ENCODE results near the gene CLDND2.

DNA sequence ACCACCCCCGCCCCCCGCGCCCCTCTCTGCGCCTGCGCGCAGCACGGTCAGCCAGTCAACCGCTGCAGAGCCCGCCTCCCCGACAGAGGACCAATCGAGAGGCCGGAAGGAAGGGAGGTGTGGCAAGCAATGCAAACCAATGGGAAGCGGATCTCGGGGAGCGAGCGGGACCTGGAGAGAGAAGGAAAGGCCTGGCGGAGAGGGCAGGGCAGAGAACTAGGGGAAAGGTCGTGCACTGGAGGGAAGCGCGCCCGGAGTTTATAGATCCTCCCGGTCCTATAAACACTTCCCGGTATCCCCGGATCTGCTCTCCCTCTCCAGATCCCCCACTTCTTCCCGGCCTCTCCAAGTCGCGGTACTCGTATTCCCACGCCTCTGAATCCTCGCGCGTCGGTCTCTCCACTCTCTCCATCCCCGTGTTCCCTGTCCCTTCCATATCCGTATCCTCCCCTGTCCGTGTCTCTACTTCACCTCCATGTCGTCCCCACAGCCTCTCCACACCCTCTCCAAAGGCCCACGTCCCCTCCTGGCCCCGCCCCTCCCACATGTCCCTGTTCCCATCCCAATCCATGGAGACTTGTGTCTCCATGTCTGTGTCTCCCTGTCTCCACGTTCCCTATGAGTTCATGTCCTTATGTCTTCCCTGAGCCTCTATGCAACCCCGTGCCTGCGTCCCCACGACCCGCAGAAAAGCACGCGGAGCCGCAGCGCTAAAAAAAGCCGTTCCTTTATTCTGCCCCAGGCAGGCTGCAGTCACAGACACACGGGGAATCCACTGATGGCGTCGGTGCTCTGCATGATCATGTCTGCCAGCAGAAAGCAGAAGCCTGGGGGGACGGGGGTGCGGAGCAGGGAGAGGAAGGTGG lies 2.2 kb downstream of the CLDND2 start:
- TF ChIP-seq, protein P1, sequence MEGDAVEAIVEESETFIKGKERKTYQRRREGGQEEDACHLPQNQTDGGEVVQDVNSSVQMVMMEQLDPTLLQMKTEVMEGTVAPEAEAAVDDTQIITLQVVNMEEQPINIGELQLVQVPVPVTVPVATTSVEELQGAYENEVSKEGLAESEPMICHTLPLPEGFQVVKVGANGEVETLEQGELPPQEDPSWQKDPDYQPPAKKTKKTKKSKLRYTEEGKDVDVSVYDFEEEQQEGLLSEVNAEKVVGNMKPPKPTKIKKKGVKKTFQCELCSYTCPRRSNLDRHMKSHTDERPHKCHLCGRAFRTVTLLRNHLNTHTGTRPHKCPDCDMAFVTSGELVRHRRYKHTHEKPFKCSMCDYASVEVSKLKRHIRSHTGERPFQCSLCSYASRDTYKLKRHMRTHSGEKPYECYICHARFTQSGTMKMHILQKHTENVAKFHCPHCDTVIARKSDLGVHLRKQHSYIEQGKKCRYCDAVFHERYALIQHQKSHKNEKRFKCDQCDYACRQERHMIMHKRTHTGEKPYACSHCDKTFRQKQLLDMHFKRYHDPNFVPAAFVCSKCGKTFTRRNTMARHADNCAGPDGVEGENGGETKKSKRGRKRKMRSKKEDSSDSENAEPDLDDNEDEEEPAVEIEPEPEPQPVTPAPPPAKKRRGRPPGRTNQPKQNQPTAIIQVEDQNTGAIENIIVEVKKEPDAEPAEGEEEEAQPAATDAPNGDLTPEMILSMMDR (IDR thresholded peaks at IDR 0.05; ENCODE audit: insufficient read depth, low read length, poor library complexity, severe bottlenecking) = no peak
- no peak for TF ChIP-seq EZH2phosphoT487 (conservative IDR thresholded peaks at IDR 0.05; ENCODE audit: low read length)
